ENCODE results near the gene KCNAB1. TPM values are rescaled to one million over a fixed set of nuclear protein-coding genes. Genes with fewer than 3 reads are reported as not detected.

KCNAB1 gene
- total RNA-seq, 2 donors from 2014 or later: 0.49 to 0.81 TPM

- no peaks in the 10 kb centered on the region for H3K9me3 ChIP-seq (ENCODE audit: control insufficient read depth, low read length)
- 94 to 96% methylated on average over 5 to 7 of the region's 7 CpGs for WGBS, 2 experiments (ENCODE audit: insufficient coverage in 1 of 2, insufficient read length in 1 of 2)
Observed at GRCh38 chr3:156175570-156175969, 55.2 kb downstream of the KCNAB1 start.

GRCh38 chr3:156176048-156176447 is 55.7 kb downstream of the KCNAB1 start:
- Mint-ChIP-seq H3K36me3 (ENCODE audit: low read depth) (no peaks in the 10 kb centered on the region), H3K27ac (no peak overlapping the region), H3K4me3 (no peak overlapping the region), H3K9me3 (no peaks in the 10 kb centered on the region), H3K27me3 (ENCODE audit: insufficient read depth) (no peaks in the 10 kb centered on the region), H3K4me1 (no peaks in the 10 kb centered on the region)
- H3K4me1 ChIP-seq (ENCODE audit: control insufficient read depth, insufficient read depth, low read length): no peaks in the 10 kb centered on the region
- TF ChIP-seq CTCF (conservative IDR thresholded peaks at IDR 0.05): no peak
- 94 to 100% methylated on average over 2 of the region's 2 CpGs for WGBS, 2 experiments (ENCODE audit: insufficient coverage in 1 of 2, insufficient read length in 1 of 2)
- no peak overlapping the region for H3K27ac ChIP-seq (ENCODE audit: low read depth, low read length)
- H3K27me3 ChIP-seq (ENCODE audit: control insufficient read depth, insufficient read depth, low read length, poor library complexity, severe bottlenecking): no peaks in the 10 kb centered on the region
- DNase-seq: no peak
- H3K9ac ChIP-seq (ENCODE audit: extremely low read depth, low read length, poor library complexity, severe bottlenecking): no peak overlapping the region
- H3K9me3 ChIP-seq (ENCODE audit: control insufficient read depth, low read length): no peaks in the 10 kb centered on the region
- H3K36me3 ChIP-seq (ENCODE audit: control insufficient read depth, insufficient read depth, low read length): no peaks in the 10 kb centered on the region
- no peak overlapping the region for H3K4me3 ChIP-seq (ENCODE audit: low read length)

More at GRCh38 chr3:156175570-156175969, 55.2 kb downstream of the KCNAB1 start:
- no peak overlapping the region for H3K27ac ChIP-seq (ENCODE audit: low read depth, low read length)
- Mint-ChIP-seq H3K9me3 (no peaks in the 10 kb centered on the region), H3K4me3 (no peak overlapping the region), H3K27ac (no peak overlapping the region), H3K36me3 (ENCODE audit: low read depth) (no peaks in the 10 kb centered on the region), H3K4me1 (no peaks in the 10 kb centered on the region), H3K27me3 (ENCODE audit: insufficient read depth) (no peaks in the 10 kb centered on the region)
- H3K4me1 ChIP-seq (ENCODE audit: control insufficient read depth, insufficient read depth, low read length): no peaks in the 10 kb centered on the region
- H3K36me3 ChIP-seq (ENCODE audit: control insufficient read depth, insufficient read depth, low read length): no peaks in the 10 kb centered on the region
- no peak for TF ChIP-seq CTCF (conservative IDR thresholded peaks at IDR 0.05)
- no peak overlapping the region for H3K9ac ChIP-seq (ENCODE audit: extremely low read depth, low read length, poor library complexity, severe bottlenecking)
- no peak overlapping the region for H3K4me3 ChIP-seq (ENCODE audit: low read length)
- no peaks in the 10 kb centered on the region for H3K27me3 ChIP-seq (ENCODE audit: control insufficient read depth, insufficient read depth, low read length, poor library complexity, severe bottlenecking)
- DNase-seq: no peak

GRCh38 chr3:156176629-156177210 is 56.3 kb downstream of the KCNAB1 start:
- Histone ChIP-seq H3K27me3 (ENCODE audit: control insufficient read depth, insufficient read depth, low read length, poor library complexity, severe bottlenecking) (no peaks in the 10 kb centered on the region), H3K4me1 (ENCODE audit: control insufficient read depth, insufficient read depth, low read length) (no peaks in the 10 kb centered on the region), H3K9ac (ENCODE audit: extremely low read depth, low read length, poor library complexity, severe bottlenecking) (no peak overlapping the region), H3K36me3 (ENCODE audit: control insufficient read depth, insufficient read depth, low read length) (no peaks in the 10 kb centered on the region), H3K27ac (ENCODE audit: low read depth, low read length) (no peak overlapping the region), H3K4me3 (ENCODE audit: low read length) (no peak overlapping the region), H3K9me3 (ENCODE audit: control insufficient read depth, low read length) (no peaks in the 10 kb centered on the region)
- no peak for DNase-seq
- Mint-ChIP-seq H3K4me3 (no peak overlapping the region), H3K9me3 (no peaks in the 10 kb centered on the region), H3K36me3 (ENCODE audit: low read depth) (no peaks in the 10 kb centered on the region), H3K4me1 (no peaks in the 10 kb centered on the region), H3K27me3 (ENCODE audit: insufficient read depth) (no peaks in the 10 kb centered on the region), H3K27ac (no peak overlapping the region)
- no peak for TF ChIP-seq CTCF (conservative IDR thresholded peaks at IDR 0.05)
- WGBS, 2 experiments (ENCODE audit: insufficient coverage in 1 of 2, insufficient read length in 1 of 2): 95 to 97% methylated on average over 12 to 17 of the region's 17 CpGs

Measured in endodermal cell (in vitro differentiated cells).